A549 (cell line): ENCODE data around the gene MTG2. TPM values are rescaled to one million over a fixed set of nuclear protein-coding genes. Genes with fewer than 3 reads are reported as not detected.

Experiments used
- ATAC-seq, 2 experiments: fragments of 200-7000 bp in 1 of 2; fragments of >200 bp in 1 of 2; cut with Nextera tagmentation in 1 of 2; cut with Tn5 transposase in 1 of 2; 3 replicates each; pipeline versions ENCODE4 v1.8.0 to v1.9.1; 2018 to 2020; ENCODE audit warnings: mild to moderate bottlenecking in 1 of 2, moderate library complexity in 1 of 2
- CTCF ChIA-PET: fragments of 300-600 bp; sonication (Branson Sonifier 250); formaldehyde crosslinking; extraction: SDS; loops from one replicate; lab custom pipeline; 2021; ENCODE audit warnings: antibody characterized with exemption, inconsistent platforms; lab: Yijun Ruan, JAX
- POLR2A ChIA-PET: fragments of 350-600 bp; formaldehyde crosslinking; extraction: SDS; loops from one replicate; lab custom pipeline; 2021; ENCODE audit warnings: antibody characterized with exemption, inconsistent platforms; lab: Yijun Ruan, JAX
- DNase-seq, 2 experiments: peaks; one replicate each; pipeline versions ENCODE4 v3.0.0 to v3.0.0-alpha.2; 2011 to 2016; ENCODE audit warnings: low read depth in 1 of 2, low spot score in 1 of 2
- FAIRE-seq: peaks from 2 replicates; lab custom pipeline; 2011; peaks lifted over from hg19 to GRCh38; lab: Jason Lieb, UNC
- H3K27ac ChIP-seq, 2 experiments: fragments of >200 bp; sonication (Bioruptor Twin); formaldehyde crosslinking; 3 replicates each; pipeline ENCODE4 v1.5.1; 2016 to 2017
- H3K4me1 ChIP-seq: fragments of >200 bp; sonication (Bioruptor Twin); formaldehyde crosslinking; 3 replicates; pipeline ENCODE4 v1.6.1; 2016
- H3K4me2 ChIP-seq: fragments of >200 bp; sonication (Bioruptor Twin); formaldehyde crosslinking; 3 replicates; pipeline ENCODE4 v1.6.1; 2016
- H3K4me3 ChIP-seq: fragments of >200 bp; sonication (Bioruptor Twin); formaldehyde crosslinking; 3 replicates; pipeline ENCODE4 v1.5.1; 2016
- H3K9me3 ChIP-seq: fragments of >200 bp; sonication (Bioruptor Twin); formaldehyde crosslinking; 3 replicates; pipeline ENCODE4 v1.6.1; 2016
- BCL3 ChIP-seq: fragments of >200 bp; sonication (Bioruptor Twin); formaldehyde crosslinking; IDR thresholded peaks from 3 replicates; pipeline ENCODE4 v1.6.1; 2016
- BHLHE40 ChIP-seq: IDR thresholded peaks from 2 replicates; pipeline ENCODE4 v1.6.1; 2012; ENCODE audit warnings: low read depth, low read length, inconsistent platforms
- CEBPB ChIP-seq, 2 experiments: fragments of >200 bp in 1 of 2; sonication (Bioruptor Twin) in 1 of 2; formaldehyde crosslinking in 1 of 2; IDR thresholded peaks; 2 replicates each; pipeline ENCODE4 v1.6.1; 2012 to 2016
- E2F6 ChIP-seq: IDR thresholded peaks from 2 replicates; pipeline ENCODE4 v1.6.1; 2012; ENCODE audit warnings: low read depth, borderline replicate concordance
- ESRRA ChIP-seq: fragments of 150-350 bp; IDR thresholded peaks from 2 replicates; pipeline ENCODE4 v1.6.1; 2014; ENCODE audit warnings: mild to moderate bottlenecking, low read length, borderline replicate concordance
- FOSB ChIP-seq: fragments of 250-450 bp; sonication (Bioruptor Pico); IDR thresholded peaks from 2 replicates; pipeline ENCODE4 v1.5.0; 2020; ENCODE audit warnings: mild to moderate bottlenecking, moderate library complexity
- FOXS1 ChIP-seq: fragments of 250-450 bp; sonication (Bioruptor Pico); IDR thresholded peaks from 2 replicates; pipeline ENCODE4 v1.5.0; 2020; ENCODE audit warnings: mild to moderate bottlenecking, moderate library complexity
- HDAC2 ChIP-seq: fragments of 200-600 bp; sonication (generic); IDR thresholded peaks from 2 replicates; pipeline ENCODE4 v1.6.1; 2016
- HOXA7 ChIP-seq: fragments of 250-450 bp; sonication (Bioruptor Pico); IDR thresholded peaks from 2 replicates; pipeline ENCODE4 v1.5.0; 2020; ENCODE audit warnings: mild to moderate bottlenecking, moderate library complexity
- JUN ChIP-seq, 2 experiments: fragments of >200 bp; sonication (Bioruptor Twin); formaldehyde crosslinking; IDR thresholded peaks; 2 replicates in 1 of 2; 3 replicates in 1 of 2; pipeline ENCODE4 v1.6.1; 2016 to 2017
- JUNB ChIP-seq: fragments of >200 bp; sonication (Bioruptor Twin); formaldehyde crosslinking; IDR thresholded peaks from 2 replicates; pipeline ENCODE4 v1.6.1; 2016
- KDM5A ChIP-seq: fragments of 200-600 bp; sonication (generic); IDR thresholded peaks from 2 replicates; pipeline ENCODE4 v1.6.1; 2016; ENCODE audit warnings: antibody characterized with exemption, mild to moderate bottlenecking
- MAZ ChIP-seq: fragments of 150-350 bp; IDR thresholded peaks from 2 replicates; pipeline ENCODE4 v1.6.1; 2014; ENCODE audit warnings: antibody characterized with exemption, low read depth, low read length, borderline replicate concordance
- NR3C1 ChIP-seq: fragments of >200 bp; sonication (Bioruptor Twin); formaldehyde crosslinking; IDR thresholded peaks from 3 replicates; pipeline ENCODE4 v1.6.1; 2017
- REST ChIP-seq: fragments of 200-600 bp; sonication (generic); IDR thresholded peaks from 2 replicates; pipeline ENCODE4 v1.6.1; 2016; ENCODE audit warnings: antibody characterized with exemption, mild to moderate bottlenecking, moderate library complexity
- TFCP2L1 ChIP-seq: fragments of 250-450 bp; sonication (Bioruptor Pico); IDR thresholded peaks from 2 replicates; pipeline ENCODE4 v1.5.0; 2021; ENCODE audit warnings: mild to moderate bottlenecking
- TP53 ChIP-seq: fragments of 250-450 bp; sonication (Bioruptor Pico); IDR thresholded peaks from 2 replicates; pipeline ENCODE4 v1.5.0; 2021; ENCODE audit warnings: mild to moderate bottlenecking, moderate library complexity
- ZC3H11A ChIP-seq: fragments of 450-650 bp; IDR thresholded peaks from 2 replicates; pipeline ENCODE4 v1.6.1; 2014; ENCODE audit warnings: antibody characterized with exemption, mild to moderate bottlenecking
- WGBS: methylation state at CpG from one replicate; pipeline ENCODE4 v1.1.6; 2017; ENCODE audit errors: missing lambda C conversion rate; 5-methylcytosine and 5-hydroxymethylcytosine counted together
- polyA plus RNA-seq, 4 experiments: library from polyadenylated mRNA; depleted of rRNA in 3 of 4; stranded (reverse); fragments of >200 nt; fragmentation: RNase III in 1 of 4; extraction: RNeasy Plus Mini Kit Qiagen cat#74134 plus additional on column Dnase treatment in 1 of 4; gene quantifications; 2 replicates in 3 of 4; 3 replicates in 1 of 4; pipeline ENCODE4 v1.2.3, GENCODE V29; 2011 to 2017

The MTG2 gene
- polyA plus RNA-seq, 2 of the 4 experiments (the other 2 are of a cell fraction): 21.9 to 28.7 TPM

- DNase-seq (no peak), FAIRE-seq (no peak)
- Histone ChIP-seq H3K9me3 (no peaks in the 10 kb centered on the region), H3K4me3 (no peak overlapping the region), H3K27ac (no peak overlapping the region), H3K4me1 (no peaks in the 10 kb centered on the region), H3K4me2 (no peak overlapping the region)
- ChIA-PET POLR2A (no interaction called here), CTCF (interaction anchor here (1.3 to 2.2 kb wide), 3 partner anchors 9 to 17 kb away, joined by 4 to 11 read pairs (median 4); no protein-coding TSS in a partner anchor)
- 92% methylated on average over 22 of the region's 22 CpGs for WGBS
- TF ChIP-seq JUN (IDR thresholded peaks at IDR 0.05): no peak
- TF ChIP-seq HOXA7 (CRISPR knock-in tag): no peak
- TF ChIP-seq MAZ: no peak
- TF ChIP-seq NR3C1: no peak
- TF ChIP-seq REST: no peak
- no peak for TF ChIP-seq TP53 (CRISPR knock-in tag)
- no peak for TF ChIP-seq CEBPB (IDR thresholded peaks at IDR 0.05)
- TF ChIP-seq JUNB: no peak
- no peak for TF ChIP-seq FOXS1 (CRISPR knock-in tag)
- TF ChIP-seq BCL3: no peak
- TF ChIP-seq ZC3H11A: no peak
- no peak for TF ChIP-seq FOSB (CRISPR knock-in tag)
- no peak for TF ChIP-seq KDM5A
- no peak for TF ChIP-seq HDAC2
- TF ChIP-seq ESRRA: no peak
- TF ChIP-seq, all 56 proteins: peak for 0
- no peak for ATAC-seq
Observed at GRCh38 chr20:62246872-62247652, 64.2 kb downstream of the MTG2 start.

GRCh38 chr20:62248890-62249560, 66.2 kb downstream of the MTG2 start:
- ChIA-PET CTCF (interaction anchor here (1.6 kb wide), 1 partner anchor 11 kb away, joined by 3 read pairs; no protein-coding TSS in a partner anchor), POLR2A (no interaction called here)
- no peak for DNase-seq
- H3K4me1 ChIP-seq: no peaks in the 10 kb centered on the region
- no peak for ATAC-seq
- no peak for FAIRE-seq
- 86% methylated on average over 6 of the region's 6 CpGs for WGBS
- no peak overlapping the region for H3K27ac ChIP-seq
- no peaks in the 10 kb centered on the region for H3K9me3 ChIP-seq
- no peak overlapping the region for H3K4me3 ChIP-seq
- H3K4me2 ChIP-seq: no peak overlapping the region
- TF ChIP-seq TFCP2L1 (CRISPR knock-in tag) (no peak), E2F6 (no peak), BHLHE40 (no peak)
